Ovary (tissue), 3 donors: ENCODE measurements around the gene PHLDB1.
"Not testable (repeated sequence)": the region's sequence is repeated elsewhere in the genome, so short reads cannot be mapped to it uniquely, and the experiment has no call there.

ENCODE experiments used
- CTCF ChIP-seq, 3 donors: fragments of 450-650 bp in 2 of 3; fragments of 200-600 bp in 1 of 3; IDR thresholded peaks; one replicate each; pipeline versions ENCODE4 v1.5.1 to v1.8.0; 2016 to 2022; ENCODE audit warnings: antibody characterized with exemption in 3 of 3, mild to moderate bottlenecking in 1 of 3
- POLR2A ChIP-seq: fragments of 450-650 bp; IDR thresholded peaks from one replicate; pipeline ENCODE4 v1.6.1; 2017; ENCODE audit warnings: antibody characterized with exemption, mild to moderate bottlenecking, moderate library complexity
- donor health status: DM: no; HTN: no; CAD: no.

DNA sequence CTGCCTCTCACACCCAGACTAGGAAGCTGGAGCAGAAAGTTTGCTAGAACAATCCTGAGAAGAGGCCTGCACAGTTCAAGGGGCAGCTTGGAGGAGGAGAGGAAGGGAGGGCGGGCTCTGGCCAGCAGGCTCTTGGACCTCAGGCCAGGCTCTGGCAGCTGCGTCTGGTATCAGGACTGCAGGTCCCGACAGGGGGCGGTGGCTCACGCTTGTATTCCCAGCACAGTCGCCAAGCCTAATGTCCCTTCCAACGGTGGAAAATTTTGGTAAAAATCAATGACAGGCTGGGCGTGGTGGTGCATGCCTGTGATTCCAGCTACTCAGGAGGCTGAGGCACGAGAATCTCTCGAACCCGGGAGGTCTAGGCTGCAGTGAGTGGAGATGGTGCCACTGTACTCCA lies 71.5 kb downstream of the PHLDB1 start:
- TF ChIP-seq CTCF (IDR thresholded peaks at IDR 0.05); POLR2A: not testable (repeated sequence)
